ENCODE measurements around the gene HK2.

DNA sequence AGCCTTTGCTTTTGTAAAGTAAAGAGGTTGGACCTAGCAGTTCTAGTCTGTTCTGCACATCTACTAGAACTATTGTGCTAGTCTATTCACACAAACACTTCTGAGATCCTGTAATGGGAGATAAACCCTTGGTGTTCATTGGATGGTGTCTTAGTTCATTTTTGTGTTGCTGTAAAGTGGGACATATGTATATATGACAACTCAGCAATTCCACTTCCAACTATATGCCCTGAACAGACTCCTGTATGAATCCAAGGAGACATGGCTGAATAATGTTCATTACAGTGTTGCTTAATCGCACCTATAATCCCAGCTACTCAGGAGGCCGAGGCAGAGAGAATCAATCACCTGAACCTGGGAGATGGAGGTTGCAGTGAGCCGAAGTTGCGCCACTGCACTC lies 23.3 kb downstream of the HK2 start:
- no peak for TF ChIP-seq TAF1 (IDR thresholded peaks at IDR 0.05; ENCODE audit: borderline replicate concordance, insufficient read depth, low read length)
- TF ChIP-seq POLR2AphosphoS5 (IDR thresholded peaks at IDR 0.05; ENCODE audit: low read depth, low read length), result no peak
- no peak for TF ChIP-seq SIN3A (IDR thresholded peaks at IDR 0.05; ENCODE audit: borderline replicate concordance, insufficient read depth, low read length)
